Erythroblast (primary cell): ENCODE measurements around the gene VPS39.
A peak's percentile ranks its signal among the peaks of the same experiment; 100 is the strongest.

Experiments used
- DNase-seq, 2 experiments: peaks; one replicate each; lab custom pipeline; 2025; lab: John Stamatoyannopoulos, UW
- GATA1 ChIP-seq: IDR thresholded peaks from 2 replicates; pipeline ENCODE4 v1.6.1; 2011; ENCODE audit warnings: low read depth, mild to moderate bottlenecking, control low read depth, low read length, moderate library complexity
- POLR2A ChIP-seq: IDR thresholded peaks from 2 replicates; pipeline ENCODE4 v1.6.1; 2011; ENCODE audit warnings: mild to moderate bottlenecking, low read length

VPS39 gene

DNA sequence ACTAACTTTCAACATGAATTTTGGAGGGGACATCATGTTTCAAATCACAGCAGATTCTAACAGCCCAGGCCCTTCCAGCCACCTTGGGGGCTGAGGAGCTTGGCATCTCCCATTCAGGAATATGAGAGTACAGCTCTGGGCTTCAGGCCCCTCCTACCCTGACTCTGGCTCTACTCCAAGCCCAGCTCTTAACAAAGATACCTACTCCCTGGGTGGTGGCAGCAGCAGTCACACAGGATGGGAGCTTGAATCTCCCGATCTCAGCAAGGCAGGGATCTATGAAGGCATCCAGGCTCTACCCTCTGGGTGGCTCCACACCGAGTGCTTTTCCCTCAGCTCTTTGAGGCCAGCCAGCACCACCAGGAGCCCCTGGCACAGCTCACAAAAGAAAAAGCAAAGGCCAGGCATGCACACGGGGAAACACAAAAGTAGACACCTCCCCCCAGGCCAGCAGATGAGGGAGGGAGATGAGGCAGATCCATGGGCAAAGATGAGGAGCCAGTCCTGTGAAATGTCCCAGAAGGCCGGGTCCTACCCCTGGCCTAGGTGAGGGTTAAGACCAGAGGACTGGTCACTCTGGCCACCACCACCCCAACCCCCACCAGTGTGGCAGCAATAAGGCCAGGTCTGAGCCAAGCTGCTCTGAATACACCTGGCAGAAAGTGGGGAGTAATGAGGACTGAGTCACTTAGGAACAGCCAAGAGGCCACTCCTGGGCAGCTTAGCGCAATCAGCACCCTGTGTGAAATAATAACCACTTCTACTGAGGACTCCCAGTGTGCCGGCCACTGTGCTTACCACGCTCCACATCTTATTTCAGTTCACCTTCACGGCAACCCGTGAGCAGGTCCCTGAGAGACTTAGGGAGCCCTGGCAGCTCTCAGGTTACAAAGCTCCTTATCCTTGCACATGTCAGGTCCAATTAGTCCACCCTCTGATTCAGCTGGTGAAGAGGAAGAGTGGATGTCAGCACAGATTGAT, 76.0 kb downstream of the VPS39 start:
- TF ChIP-seq GATA1 (no peak), POLR2A (no peak)
- no peak for DNase-seq

DNA sequence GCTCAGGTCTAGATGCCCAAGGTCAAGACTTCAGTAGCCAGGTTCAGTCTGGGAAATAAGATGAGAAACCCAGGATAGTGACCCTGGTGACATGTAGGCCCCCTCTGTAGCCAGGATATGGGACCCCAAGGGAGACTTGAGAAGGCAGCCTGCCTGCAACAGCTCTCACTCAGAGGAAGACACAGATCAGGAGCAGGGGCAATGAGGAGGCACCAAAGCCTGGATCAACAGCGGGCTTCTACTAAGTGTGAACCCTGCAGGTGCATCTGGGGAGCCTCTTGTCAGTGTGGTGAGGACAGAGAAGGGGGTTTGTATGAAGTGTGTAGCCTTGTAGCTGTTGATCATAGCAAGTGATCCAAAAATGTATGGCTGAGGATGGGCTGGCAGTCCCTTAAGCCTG, 77.1 kb downstream of the VPS39 start:
- DNase-seq: no peak
- no peak for TF ChIP-seq GATA1
- no peak for TF ChIP-seq POLR2A

DNA sequence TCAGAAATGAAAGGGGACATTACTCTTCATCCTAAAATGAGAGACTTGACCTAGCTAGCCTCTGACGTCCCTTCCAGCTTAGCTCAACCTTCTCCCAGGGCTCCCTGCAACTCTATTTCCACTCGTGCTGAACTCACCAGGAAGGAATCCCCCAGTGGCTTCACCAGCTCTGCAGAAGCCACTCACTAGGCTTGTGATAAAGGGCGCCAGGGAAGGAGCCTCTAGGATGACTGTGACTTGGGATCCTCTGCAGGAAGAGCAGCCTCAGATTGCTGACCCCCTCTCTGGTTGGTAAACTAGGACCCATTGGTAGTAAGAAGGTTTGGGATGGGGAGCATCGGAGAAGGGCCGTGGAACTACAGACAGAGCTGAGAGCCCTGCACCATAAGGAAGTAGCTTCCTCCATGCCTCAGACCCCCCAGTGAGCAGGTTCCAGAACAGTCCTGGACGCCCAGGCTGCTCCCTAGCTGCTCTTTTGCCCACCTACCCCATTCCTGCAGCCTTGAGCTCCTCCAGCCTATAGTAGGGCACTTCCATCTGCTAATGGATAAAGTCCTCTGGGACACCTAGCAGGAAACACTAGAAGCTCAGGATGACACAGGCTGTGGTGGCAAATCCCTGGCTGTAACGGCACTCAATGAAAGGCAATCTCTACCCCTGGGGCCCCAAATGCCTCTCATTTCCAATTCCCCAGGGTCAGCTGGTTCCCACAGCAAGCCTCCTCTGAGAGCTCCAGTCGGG, 77.7 kb downstream of the VPS39 start:
- DNase-seq: no peak
- no peak for TF ChIP-seq POLR2A
- no peak for TF ChIP-seq GATA1

DNA sequence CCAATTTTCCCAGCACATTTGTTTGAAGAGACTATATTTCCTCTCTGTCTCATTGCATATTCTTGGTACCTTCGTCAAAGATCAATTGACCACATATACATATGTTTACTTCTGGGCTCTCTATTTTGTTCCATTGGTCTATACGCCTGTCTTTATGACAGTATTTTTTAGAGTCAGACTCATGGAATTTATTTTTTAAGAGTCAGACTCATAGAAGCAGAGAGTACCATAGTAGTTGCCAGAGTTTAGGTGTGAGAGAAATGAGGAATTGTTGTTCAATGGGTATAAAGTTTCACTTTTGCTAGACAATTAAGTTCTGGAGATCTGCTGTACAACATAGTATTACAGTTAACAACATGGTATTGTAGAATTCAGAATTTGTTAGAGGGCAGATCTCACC, 78.7 kb downstream of the VPS39 start:
- no peak for TF ChIP-seq POLR2A
- TF ChIP-seq GATA1: no peak
- no peak for DNase-seq

DNA sequence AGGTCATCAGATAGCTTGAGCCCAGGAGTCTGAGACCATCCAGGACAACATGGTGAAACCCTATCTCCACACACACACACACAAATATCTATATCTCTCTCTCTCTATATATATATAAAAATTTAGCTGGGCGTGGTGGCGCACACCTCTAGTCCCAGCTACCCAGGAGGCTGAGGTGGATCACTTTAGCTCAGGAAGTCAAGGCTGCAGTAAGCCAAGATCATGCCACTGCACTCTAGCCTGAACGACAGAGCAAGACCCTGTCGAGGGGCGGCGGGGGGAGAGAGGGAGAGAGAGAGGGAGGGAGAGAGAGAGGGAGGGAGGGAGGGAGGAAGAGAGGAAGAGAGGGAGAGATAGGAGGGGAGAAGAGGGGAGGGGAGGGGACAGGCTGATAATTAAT, 79.6 kb downstream of the VPS39 start:
- no peak for TF ChIP-seq GATA1
- no peak for TF ChIP-seq POLR2A
- no peak for DNase-seq

DNA sequence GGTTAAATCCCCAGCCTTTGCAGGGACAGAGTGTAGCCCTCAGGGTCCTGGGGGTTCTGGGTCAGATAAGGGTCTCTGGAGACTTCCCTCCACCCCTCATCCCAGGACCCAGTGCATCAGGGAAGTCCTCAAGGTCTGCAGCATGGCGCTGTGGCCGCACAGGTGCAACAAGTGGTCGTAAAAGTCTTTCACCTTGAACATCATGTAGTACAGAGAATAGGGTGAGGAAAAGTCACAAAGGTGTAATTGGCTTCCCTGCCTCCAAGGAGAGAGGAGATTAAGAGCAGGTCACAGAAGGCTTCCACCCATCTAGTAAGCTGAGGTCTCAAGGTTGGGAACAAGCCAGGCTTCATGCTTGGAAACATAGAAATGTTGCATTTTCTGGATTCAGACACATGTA, 84.6 kb downstream of the VPS39 start:
- DNase-seq: no peak
- TF ChIP-seq GATA1: no peak
- no peak for TF ChIP-seq POLR2A

DNA sequence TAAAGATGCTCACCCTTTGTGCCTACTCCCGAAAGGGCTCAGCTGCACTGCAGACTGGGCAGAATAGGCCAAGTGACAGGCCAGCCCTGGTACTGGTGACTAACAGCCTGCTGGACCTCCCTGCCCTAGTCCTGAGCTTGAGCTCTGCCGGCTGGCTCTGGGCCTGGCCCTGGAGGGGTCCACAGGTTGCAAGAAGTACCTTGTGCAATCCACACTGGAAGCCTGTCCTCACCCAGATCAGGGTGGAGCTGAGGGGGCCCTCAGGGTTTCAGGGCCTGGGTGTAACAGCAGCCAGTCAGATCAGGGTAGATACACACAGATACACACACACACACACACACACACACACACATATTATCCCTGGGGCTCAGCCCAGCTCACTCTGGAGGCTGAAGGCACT, 86.4 kb downstream of the VPS39 start:
- peak; percentile 56 to 69 for DNase-seq
- no peak for TF ChIP-seq GATA1
- no peak for TF ChIP-seq POLR2A

DNA sequence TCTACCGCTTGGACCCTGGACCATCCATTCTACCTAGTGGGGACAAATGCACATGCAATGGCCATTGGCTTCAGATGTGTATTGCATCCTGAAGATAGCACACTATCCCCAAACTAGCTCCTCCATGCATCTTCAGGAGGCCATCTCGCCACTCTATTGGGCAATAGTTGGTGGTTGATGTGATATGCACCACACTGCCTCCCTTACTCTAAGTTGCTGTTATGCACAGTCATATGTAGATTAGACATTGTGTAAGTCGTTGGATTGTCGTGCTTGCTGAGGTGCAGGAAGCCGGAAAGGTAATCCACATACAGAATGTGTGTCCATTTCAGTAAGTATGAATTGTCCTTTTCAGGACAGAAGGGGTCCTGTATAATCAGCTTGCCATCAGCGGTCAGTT, 87.1 kb downstream of the VPS39 start:
- DNase-seq: peak; percentile 48 to 52
- TF ChIP-seq POLR2A: no peak
- TF ChIP-seq GATA1: no peak

DNA sequence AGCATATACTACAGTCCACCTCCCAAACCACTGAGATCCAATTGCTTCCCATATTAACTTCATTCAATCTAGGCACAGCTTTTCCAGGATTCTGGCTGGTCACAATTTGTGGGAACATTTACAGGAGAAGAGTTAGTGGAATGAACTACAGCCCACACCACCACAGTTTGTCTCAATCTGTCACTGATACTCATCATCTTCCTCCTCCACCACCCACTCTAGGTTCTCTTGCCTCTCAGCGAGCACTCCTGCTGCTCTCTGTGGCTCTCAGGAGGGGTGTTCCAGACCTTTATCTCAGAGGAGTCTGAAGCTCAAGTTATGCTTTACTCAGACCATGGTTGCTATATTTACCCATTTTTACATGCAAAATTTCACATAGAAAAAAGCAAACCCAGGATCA, 87.8 kb downstream of the VPS39 start:
- DNase-seq: no peak
- TF ChIP-seq GATA1: no peak
- no peak for TF ChIP-seq POLR2A

DNA sequence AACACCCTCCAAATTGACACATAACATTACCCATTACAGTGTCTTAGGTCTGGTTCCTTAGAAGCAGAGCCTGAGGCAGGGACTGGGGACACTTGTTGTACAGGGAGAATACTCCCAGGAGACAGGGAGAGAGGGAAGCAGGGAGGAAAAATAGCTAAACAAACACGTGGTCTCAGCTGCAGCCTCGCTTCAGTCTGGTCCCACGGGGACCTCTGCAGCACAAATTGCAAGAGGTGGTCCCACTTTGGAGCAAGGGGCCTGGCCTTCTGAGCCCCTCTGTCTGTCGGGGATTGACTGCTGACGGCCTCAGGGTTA, 88.7 kb downstream of the VPS39 start:
- no peak for DNase-seq
- TF ChIP-seq GATA1: no peak
- no peak for TF ChIP-seq POLR2A

DNA sequence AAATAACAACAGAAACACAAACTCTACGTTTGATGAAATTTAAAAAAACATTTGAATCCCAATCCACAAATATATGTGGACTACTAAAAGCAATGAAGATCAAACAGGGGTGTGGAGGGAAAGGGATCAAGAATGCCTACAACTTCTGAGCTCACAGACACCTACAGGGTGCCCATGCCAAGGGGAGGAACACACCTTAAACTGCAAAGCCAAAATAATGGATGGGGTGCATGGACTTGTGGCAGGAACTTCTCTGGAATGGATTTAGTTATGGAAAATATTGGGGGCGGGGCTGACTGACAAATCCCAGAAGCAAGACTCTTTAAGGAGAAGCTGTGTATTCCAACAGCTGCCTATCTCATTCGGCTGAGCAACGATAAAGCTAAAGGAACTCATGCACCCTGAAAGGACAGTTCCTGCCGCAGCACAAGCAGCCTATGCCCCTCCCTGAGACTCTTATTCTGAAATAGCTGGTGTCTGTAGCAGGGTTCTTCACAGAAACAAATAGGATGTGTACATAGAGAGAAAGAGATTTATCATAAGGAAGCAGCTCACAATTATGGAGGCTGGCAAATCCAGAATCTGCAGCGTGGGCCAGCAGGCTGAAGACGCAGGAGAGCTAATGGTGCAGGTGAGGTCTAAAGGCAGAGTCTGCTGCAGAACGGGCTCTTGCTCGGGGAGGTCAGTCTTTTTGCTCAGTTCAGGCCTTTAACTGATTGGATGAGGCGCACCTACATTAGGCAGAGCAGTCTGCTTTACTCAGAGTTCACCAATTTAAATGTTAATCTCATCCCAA, 89.3 kb downstream of the VPS39 start:
- TF ChIP-seq GATA1 (no peak), POLR2A (no peak)
- DNase-seq: peak; percentile 24 to 39

DNA sequence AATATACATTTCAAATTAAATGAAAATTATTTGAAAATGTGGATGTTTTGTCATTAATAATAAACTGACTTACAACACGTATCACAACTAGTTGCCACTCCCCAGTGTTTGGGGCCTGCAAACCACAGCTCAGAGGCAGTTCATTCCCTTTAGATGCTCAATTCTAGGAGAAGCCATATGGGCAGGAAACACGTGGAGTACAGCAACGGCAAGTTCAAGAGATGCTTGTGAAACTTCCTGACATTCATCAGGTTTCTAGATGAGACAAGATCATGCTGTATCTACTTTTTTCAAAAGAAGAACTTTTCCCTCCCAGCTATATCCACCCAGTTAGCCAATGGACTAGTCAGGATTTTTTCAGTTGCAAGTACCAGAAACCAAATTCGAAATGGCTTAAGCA, 96.2 kb downstream of the VPS39 start:
- no peak for DNase-seq
- TF ChIP-seq GATA1 (no peak), POLR2A (no peak)

DNA sequence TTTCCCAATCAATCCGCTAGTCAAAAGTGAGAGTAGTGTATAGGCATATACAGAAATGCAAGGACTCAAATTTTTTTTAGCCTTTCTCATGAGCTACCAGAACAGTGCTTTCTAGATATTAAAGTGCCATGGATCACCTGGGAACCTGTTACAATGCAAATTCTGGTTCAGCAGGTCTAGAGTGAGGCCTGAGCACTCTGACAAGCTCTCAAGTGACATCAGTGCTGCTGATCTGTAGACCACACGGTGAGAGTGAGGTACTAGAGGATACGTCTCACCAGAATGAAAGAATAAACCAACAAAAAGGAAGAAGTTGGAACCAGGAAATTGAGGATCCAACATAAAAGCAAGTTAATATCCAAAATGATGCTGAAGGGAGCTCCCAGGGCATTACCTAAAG, 97.7 kb downstream of the VPS39 start:
- TF ChIP-seq POLR2A (no peak), GATA1 (no peak)
- no peak for DNase-seq
